ENCODE measurements around the gene NR6A1.

The NR6A1 gene

DNA sequence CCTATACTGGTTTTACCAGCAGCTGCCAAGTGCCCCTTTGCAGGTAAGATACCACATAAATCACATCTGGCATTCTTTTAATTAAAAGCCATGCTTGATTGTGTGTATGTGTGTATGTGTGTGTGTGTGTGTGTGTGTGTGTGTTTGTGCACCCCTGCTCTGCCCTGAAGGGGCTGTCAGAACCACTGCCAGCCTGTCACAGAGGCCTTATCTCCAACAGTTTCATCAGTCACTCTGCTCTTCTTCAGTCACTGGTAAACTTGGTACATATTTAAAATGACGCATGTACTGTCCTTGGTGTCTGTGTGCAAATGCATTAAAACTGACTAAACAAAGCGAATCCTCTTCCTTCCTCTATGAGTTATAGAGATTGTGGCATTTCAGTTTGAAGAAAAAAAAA lies 244.9 kb downstream of the NR6A1 start:
- no peak for DNase-seq (ENCODE audit: low spot score)

DNA sequence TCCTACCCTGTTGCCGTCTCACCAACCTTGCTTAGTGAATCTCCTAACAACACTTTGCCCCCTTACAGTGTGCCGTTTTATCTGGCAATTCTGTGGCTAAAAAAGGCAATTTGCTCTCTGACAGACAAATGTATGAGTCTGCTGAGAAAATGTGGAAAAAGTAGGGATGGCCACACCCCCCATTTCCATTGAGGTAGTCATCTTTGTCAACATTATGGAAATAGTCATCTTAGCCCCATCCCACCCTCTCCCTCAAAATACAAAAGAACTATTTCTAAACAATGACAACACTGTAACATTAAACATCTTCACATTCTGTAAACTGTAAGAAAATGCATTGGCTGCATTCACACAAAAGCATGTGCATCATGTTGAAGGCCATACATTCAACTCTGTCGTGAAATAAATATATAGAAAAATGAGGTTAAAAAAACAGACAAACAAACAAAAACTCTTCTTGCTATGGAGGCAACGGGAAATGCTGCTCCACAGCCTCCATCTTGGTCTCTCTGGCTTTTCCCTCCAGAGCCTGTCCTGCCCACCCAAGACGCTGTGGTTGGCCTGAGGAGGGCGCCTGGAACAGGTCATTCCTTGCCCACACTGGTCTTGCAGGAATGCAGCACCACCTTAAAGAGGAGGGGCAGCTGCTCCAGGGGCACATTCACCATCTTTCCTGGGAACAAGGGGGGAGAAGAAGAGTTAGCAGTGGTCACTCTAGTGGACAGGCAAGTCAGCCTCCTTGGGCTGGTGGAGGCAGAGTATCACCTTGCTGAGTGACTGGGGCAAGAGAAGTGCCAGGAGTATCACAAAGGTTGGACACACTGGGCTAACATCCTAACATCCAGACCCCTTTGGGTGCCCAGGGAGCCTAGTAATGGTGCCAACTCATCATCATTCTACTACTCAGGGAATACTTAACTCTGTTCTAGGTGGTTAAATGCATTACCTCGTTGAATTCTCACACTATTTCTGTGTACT lies 248.7 kb downstream of the NR6A1 start:
- no peak for DNase-seq (ENCODE audit: low spot score)

DNA sequence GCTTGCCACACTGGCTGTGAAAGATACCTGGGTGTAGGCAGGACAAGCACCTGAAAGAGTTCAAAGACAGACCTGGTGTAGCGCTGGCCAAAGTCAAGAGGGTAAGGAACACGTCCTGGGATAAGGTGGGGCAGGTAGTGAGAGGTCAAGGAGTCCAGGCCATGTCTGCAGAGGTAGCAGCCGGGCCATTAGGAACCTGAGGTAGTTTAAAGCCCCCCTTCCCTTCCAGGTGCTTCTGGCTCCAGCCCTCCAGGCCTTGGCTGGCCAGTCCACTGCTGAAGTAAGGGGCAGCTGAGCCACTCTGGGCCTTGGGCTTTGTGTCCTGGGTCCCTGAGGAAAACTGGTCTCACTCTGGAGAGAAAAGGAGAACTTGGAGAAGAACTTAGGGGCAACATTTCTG lies 250.0 kb downstream of the NR6A1 start:
- DNase-seq (ENCODE audit: low spot score) = no peak

DNA sequence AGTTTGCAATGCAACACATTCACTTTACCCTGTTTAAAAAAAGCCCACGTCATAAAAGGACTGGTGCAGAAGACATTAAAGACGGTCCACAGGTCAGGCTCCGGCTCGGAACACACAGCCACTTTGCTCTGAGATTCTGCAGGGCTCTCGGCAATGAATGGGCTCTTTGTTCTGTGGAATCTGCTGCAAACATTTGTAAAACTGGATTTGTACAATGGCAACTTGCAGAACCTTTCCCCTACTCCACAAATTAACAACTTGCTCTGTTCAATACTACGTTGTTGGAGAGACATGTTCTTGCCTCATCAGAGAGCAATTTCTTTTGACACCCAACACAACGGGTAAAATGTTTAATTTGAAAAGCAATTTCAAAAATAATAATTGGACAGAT lies 250.9 kb downstream of the NR6A1 start:
- DNase-seq (ENCODE audit: low spot score) = peak; percentile 91

DNA sequence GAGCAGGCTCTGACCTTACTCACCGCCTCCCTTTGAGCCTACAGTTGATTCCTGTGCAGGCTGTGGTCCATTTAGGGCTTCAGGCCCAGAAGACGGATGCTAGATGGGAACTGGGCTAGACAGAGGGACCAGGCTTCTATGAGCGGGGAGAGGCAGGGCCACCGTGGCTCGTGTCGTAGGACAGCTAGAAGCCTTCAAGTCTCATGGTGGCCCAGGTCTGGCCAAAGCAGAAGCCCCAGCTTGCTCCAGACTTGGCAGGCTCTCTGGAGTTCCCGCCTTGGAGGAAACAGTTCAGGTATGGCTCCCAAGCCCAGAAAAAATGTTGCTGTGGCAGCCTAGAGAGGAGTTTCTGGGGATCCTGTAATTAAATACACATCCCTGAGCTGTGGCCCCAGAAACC lies 253.0 kb downstream of the NR6A1 start:
- DNase-seq (ENCODE audit: low spot score) = no peak

DNA sequence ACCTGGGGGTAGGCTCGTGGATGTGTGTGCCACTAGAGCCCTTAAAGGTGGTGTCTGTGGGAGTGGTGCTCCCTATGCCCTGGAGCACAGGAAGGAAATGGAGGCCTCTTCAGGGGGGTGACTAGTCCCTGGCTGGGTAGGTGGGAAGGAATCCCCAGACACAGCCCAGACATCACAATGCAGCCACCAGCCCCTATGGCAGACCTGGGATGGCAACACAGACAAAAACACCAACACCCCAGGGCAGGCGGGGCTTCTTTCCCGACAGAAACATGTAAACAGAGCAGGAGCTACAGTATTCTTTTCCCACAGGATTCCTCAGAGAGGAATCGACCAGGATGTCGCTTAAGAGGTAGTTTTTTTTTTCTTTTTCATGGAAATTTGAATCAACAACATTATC lies 253.5 kb downstream of the NR6A1 start:
- DNase-seq (ENCODE audit: low spot score) = no peak

DNA sequence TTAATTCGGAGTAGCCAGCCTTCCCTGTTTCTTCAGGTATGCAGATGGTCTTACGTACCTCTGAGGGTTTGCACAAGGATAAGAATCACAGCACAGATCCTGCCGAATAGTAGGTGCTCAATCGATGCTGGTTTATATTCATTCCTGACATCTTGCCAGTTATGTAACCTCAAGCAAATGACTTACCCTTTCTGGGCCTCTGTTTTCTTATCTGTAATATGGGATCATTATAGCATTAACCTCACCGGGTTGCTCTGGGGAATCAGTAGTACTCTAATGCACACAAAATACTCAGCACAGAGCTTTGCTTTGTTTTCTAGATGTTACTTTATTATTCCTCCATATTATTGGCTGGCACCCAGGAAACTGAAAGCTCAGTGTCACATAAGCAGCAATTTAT lies 256.2 kb downstream of the NR6A1 start:
- DNase-seq (ENCODE audit: low spot score) = no peak

DNA sequence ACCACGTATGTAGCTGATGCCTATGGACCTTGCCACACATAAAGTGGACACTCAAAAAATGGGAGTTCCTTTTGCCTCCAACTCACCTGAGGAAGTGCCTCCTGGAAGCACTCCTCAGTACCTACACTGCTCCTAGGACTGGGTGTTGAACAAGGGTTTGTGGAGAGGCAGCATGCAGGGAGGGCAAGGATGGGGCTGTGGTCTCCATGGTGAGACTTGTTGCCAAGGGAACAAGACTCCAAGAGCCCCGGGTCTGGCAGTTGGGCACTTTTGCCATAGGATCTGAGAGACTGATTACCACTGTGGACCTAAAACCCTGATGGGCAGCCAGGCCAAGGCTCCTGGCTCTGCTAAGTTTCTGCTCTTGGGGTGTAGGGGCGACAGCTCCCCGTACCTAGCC lies 257.0 kb downstream of the NR6A1 start:
- DNase-seq (ENCODE audit: low spot score) = no peak

DNA sequence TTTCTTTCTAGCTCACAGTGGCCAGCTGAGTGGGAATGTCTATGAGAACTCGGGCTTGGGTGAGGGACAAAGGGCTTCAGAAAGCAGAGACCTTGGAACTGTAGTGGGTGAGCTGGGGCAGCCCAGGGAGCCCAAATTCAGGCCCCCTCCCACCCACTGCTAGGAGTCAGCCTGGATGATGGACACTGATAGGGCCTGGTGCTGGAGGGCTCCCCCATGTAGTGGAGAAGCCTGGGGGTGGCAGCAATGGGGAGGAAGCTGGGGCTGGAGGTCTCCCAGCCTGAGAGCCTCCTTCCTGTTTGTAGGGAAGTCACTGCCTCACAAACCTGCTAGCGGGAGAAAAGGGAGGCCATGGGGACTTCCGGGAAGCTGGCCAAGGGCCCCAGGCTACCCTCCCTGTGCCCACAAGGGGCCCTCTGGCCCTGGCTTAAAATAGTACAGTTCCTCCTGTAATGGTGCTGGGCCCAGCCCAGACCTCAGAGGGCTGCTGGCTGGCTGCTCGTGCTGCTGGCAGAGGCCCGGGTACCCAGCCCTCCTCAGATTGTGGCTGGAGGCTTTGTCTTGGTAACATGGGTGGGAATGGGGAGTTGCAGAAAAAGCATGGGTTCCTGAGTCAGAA lies 257.6 kb downstream of the NR6A1 start:
- DNase-seq (ENCODE audit: low spot score) = no peak

DNA sequence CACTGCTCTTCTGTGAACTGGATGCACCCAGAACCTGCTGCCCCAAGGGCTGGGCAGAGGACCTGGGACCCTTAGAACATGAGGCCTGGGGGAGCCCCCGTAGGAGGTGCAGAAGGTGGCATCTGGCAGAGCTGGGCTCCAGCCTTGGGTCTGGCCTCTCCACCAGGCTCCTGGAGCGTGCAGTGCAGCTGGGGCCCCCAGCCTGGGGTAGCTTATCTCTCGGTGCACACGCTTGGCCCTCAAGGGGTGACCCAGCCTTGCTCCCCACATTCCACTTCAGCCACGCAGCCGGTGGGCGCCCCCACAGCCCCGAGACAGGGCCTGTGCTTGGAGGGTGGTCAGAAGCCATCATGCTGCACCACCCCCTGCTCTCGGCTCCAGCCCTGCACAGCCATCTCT lies 258.3 kb downstream of the NR6A1 start:
- no peak for DNase-seq (ENCODE audit: low spot score)

DNA sequence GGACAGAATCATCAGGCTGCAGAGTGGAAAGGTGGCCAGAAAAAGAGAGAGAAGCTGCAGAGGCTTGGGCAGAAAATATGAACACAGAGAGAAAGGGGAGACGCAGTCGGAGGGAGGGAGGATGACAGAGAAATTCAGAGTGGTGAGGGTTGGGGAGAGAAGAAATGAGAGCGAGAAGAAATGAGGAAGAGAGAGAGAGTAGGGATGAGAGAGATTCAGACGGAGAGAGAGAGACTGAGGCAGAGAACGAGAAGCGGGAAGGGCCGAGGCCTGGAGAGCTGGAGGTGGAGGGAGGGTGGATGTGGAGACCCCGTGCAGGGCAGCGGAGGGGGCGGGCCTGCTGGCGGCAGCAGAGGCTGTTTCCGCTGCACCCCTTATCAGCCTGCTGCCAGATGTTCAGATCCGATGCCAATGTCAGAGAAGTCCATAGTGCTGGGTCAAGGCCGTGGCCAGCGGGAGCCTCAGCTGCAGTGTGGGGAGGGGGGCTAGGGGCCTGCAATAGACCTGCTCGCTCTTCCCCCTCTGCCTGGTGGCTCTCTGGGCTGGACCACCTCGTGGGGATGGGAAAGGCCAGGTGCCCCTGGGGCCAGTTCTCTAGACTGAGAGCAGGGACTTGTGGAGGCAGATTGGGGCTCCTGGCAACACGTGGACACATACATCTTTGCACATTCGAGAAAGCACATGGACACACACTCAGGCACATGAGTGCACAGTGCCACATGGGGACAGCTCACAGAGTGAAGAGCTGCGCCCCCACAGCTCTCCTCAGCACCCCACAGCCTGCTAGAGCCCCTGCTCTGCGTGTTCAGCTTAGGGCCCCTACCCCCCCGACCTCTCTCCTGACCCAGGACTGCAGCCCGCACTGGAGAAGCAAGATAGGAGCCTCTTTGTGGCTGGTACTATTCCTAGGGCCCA lies 259.0 kb downstream of the NR6A1 start:
- no peak for DNase-seq (ENCODE audit: low spot score)

DNA sequence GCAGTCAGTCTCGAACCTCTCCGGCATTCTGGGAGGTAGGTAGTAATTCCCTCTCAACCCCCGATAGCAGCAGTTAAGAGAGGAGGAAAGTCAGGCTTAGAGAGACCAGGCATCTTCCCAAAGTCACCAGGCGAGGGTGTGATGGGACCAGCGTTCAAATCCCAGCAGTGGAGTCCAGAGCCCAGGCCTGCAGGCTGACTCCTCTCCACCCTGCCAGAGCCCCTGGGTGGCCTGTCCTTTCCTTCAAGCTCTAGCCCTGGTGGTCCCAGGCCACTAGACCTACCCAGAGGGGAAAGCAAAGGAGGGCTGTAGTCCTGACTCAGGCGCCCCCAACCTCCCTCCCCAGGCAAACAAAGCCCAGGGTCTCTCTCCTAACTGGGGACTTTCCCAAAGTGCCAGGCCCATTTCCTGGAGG lies 259.7 kb downstream of the NR6A1 start:
- no peak for DNase-seq (ENCODE audit: low spot score)

DNA sequence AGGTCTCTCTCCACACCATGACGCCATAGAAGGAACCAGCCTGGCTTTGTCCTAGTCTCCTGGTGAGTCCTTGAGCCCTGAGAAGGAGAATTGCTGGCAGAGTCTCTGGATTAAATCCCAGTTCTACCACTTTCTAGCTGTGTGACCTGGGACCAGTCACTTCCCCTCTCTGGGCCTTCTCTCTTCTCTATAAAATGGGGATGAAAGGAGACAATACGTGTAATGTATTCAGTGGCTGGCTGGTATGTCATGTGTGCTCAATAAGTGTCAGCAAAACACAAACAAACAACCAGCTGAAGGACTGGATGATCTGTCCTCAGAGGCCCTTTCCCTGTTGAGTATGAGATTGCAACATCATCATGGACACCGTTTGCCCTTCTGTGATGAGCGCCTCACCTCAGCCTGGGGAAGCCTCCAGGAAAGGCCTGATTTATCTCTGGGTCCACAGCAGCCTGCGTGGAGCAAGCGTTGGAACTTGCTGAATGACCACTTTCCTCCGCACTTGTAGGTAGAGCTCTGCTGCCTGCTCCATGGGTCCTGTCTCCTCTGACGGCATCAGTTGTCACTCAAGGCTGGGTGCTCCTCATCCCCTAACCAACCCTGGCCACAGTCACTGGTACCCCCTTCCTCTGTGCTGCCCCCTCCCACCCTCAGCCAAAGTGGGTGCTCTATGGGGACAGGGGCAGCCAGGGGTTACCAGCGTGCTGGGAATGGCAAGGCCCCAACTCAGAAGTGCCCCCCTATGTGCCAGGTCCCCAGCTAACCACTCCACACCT lies 260.3 kb downstream of the NR6A1 start:
- no peak for DNase-seq (ENCODE audit: low spot score)

DNA sequence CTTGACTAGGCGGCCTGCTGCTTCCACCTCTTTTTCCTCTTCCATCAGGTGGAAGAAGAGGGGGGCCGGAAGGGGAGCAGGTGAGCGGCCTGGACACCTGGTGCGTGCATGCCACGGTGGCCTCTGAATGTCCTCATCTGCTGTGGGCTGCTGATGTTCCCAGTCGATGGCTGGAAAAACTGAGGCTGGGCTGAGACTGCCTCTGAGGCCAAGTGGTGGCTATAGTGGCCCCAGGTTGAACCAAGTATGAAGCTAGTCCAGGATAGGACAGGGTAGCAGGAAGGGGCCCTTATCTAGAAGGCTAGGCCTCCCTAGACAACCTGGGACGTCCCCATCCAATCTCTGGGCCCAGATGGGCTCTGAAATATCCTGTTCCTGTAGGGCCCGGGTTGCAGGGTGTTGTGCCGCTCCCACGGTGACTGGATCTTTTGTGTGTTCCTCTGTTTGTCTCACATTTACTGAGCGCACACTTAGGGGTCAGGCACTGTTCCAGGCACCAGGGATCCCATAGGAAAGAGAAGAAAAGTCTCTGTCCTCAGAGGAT lies 263.2 kb downstream of the NR6A1 start:
- DNase-seq (ENCODE audit: low spot score) = no peak

DNA sequence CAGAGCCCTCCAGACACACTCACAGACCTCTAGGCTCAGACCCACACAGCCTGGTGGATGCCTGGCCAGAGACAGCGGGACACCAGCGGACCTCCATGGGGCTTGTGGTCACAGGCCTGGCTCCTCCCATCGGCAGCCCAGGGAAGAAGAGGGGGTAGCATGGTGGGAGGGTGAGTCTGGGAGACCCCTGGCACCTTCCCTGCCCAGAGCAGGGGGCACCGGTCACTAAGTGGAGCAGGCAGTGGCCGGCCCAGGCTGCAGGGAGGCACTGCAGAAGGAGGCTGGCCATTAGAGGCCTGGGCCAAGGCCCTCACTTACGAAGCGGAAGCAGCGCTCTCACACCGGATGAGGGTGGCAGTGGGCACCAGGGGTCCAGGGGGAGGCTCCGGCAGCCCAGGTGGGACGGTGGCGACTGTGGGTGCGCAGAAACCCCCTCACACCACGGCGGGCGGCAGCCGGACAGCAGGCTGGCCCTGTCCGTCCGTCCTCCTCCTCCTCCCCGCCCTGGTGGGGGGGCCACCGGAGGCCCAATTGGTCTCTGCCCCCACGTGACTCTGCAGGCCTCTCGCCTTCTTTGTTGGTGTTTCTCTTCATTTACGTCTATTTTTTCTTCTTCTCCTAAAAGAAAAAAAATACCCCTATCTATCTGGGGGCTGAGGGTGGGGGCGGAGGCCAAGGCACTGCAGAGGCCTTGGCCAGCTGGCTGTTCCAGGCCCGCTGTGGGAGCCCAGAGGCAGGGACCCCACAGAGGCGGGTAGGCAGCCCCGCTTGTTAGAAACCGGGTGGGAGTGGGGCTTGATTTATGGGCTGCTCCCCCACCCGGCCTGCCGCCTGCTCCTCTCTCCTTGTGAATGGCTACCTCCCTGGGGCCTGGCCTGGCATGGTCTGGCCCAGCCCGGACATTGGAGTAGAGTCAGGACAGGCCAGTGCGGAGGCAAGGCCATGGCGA lies 263.9 kb downstream of the NR6A1 start, which contains the start of gene NR5A1:
TSS of gene NR5A1 (minus strand) at position 469 of the 949 bp plus-strand sequence. CDS start 4,004 bp downstream, outside the sequence.
- no peak for DNase-seq (ENCODE audit: low spot score)

DNA sequence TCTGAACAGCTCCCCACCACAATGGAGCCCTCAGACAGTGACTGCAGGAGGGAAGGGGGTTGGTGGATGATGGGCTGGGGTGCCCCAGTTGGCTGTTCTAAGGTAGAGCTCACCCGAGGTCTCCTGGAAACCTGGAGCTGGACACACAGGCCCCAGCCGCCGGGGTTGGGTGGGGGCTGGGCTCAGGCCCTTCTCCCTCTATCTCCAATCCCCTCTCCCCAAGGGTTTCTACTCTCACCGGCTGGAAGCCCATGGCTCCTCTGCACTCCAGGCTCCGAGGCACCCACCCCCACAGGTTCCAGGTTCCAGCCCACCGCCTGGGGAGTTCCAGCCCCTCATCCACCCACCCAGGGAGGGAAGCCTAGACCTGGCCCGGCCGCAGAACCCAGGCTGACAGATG lies 264.7 kb downstream of the NR6A1 start:
- DNase-seq (ENCODE audit: low spot score) = no peak

DNA sequence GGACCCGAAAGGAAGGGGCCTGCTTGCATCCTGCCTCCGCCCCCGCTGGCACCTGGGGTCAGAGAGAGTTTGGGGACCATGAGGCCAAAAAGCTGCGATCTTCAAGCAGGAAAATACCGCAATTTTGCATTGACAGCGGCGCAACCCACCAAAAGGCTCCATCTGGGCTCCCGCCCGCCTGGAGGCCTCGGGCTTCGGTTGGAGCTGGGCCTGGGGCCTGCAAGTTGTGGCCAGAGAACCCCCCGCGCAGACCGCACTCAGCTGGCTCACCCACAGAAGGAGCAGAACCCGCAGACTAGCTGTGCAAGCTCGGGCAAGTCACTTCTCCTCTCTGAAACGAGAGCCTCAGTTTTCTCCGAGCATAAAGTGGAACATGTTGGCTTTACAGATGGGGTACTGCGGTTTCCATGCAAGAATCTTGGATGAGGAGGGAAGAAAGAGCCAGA lies 265.2 kb downstream of the NR6A1 start:
- no peak for DNase-seq (ENCODE audit: low spot score)

DNA sequence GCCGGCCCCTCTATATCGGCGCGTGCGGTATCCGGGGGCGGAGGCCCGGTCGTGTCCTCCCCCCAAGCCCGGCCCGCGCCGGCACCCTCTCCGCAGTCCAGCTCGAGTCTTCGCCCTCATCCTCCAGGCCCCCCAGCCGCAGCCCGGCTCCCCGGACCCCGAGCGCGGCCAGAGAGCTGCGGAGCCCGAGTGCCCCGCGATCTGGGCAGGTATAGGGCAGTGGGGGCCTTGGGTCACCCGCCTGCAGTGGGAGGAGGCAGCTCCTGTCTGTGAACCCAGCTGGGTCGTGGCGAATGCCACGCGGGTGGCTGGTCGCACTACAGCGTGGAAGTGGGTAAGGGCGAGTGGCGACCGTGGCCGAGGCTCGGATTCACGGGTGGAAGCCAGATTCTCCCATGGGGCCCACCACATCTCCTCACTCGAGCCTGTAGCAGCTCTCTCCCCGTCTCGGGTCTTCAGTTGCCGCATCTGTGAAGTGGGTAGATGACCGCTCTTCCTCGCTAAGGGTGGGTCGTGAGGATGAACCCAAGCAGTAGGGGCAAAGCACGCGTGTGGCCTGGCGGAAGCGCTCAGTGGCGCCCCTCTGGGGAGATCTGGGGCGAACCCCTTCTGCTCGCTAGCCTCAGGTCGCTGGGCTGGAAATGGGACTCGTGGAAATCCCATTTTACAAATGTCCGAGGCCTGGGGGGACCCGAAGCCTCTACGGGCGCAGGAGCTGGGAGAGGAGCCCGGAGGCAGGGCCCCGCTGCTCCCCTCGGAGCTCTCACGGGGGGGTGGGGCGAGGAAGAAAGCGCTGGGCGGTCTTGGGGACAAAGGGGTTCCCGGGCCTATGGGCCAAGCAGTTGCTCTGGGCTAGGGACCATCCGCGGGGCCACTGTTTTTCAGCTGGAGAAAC lies 265.9 kb downstream of the NR6A1 start:
- no peak for DNase-seq (ENCODE audit: low spot score)

DNA sequence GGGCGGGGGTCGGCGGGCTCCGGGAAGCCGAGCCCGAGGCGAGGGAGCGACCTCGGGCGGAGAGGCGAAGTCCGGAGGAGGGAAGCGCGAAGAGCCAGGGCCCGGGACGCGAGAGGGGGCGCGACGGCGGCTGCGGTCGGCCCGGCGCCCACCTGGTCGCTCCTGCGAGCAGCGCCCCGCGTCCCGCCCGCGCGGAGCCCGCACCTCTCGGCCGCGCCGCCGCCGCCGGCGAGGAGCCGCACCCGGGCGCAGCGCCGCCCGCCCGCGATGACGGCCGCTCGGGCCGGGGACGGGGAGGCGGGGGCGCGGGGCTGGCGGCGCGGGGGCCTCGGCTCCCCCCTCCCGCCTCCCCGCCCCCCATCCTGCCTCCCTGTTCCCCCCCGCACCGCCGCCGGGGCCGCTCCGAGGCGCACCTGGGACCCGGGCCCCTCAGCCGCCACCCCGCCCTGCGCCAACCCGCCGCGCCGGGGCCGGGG lies 266.5 kb downstream of the NR6A1 start:
- DNase-seq (ENCODE audit: low spot score) = no peak
